ENCODE results near the gene BLTP3B. TPM values are rescaled to one million over a fixed set of nuclear protein-coding genes. Genes with fewer than 3 reads are reported as not detected.
A peak's percentile ranks its signal among the peaks of the same experiment; 100 is the strongest.

BLTP3B gene
- total and polyA plus RNA-seq, 2 donors, result 16.5 to 54.8 TPM

DNA sequence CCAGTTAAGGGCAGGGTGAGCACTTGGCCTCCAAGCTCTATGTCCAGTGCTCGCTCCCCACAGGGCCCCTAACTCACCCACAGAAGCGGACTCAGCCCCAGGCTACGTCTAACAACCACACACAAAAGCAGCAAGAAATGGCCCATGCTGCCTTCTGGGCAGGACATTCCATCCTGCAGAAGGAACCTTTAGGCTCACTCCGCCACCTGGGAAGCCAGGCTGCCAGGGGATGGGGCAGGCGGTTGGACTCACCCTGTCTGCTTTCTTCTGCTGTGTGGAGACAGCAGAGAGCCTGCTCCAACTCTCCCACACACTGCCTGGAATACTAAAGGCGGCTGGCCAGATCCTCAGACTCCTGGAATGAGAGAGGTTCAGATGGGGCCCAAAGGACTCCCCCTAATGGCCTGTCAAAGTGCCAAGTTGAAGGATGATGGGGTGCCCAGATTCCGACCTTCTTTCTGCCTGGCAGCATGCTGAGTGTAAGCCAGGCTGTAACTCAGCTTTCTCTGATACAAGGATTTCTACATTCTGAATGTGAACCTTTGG, 27.7 kb upstream of the BLTP3B start:
- H3K36me3 ChIP-seq (ENCODE audit: insufficient read depth), result no peaks in the 10 kb centered on the region
- H3K4me1 ChIP-seq (ENCODE audit: insufficient read depth), result no peaks in the 10 kb centered on the region
- DNase-seq (ENCODE audit: extremely low spot score), result no peak
- H3K4me3 ChIP-seq (ENCODE audit: low read depth, low read length), result no peak overlapping the region
- H3K27ac ChIP-seq (ENCODE audit: low read depth), result no peak overlapping the region
- 65% methylated on average over 7 of the region's 7 CpGs for whole genome bisulfite sequencing

GRCh38 chr12:100169345-100169744, 26.7 kb upstream of the BLTP3B start:
- H3K4me3 ChIP-seq (ENCODE audit: low read depth, low read length), result no peak overlapping the region
- no peak overlapping the region for H3K27ac ChIP-seq (ENCODE audit: low read depth)
- no peaks in the 10 kb centered on the region for H3K4me1 ChIP-seq (ENCODE audit: insufficient read depth)
- WGBS, result 97% methylated on average over 9 of the region's 9 CpGs
- no peaks in the 10 kb centered on the region for H3K36me3 ChIP-seq (ENCODE audit: insufficient read depth)
- no peak for DNase-seq (ENCODE audit: extremely low spot score)

DNA sequence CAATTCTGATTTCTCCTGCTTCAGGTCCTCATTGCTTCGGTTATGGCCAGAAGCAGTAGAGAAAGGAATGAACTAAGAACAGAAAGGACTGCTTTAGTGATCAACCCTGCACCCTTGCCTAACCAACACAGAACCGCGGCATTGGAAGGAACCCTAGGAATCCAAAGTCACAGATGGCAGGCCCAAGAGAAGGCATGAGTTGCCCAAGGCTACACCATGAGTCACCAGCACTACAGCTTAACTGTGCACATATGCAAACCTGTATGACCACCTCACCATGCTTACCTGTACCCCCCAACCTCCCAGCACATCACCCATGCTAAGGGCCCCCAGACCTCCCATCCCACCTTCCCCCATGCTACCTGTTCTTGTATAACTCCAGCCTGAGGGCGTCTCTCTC, 25.9 kb upstream of the BLTP3B start:
- 96% methylated on average over 4 of the region's 4 CpGs for whole genome bisulfite sequencing
- no peak for DNase-seq (ENCODE audit: extremely low spot score)
- H3K27ac ChIP-seq (ENCODE audit: low read depth), result no peak overlapping the region

GRCh38 chr12:100166232-100166631, 23.6 kb upstream of the BLTP3B start:
- Histone ChIP-seq H3K4me3 (ENCODE audit: low read depth, low read length) (no peak overlapping the region), H3K27ac (ENCODE audit: low read depth) (no peak overlapping the region), H3K4me1 (ENCODE audit: insufficient read depth) (no peaks in the 10 kb centered on the region), H3K36me3 (ENCODE audit: insufficient read depth) (no peaks in the 10 kb centered on the region)
- 93% methylated on average over 10 of the region's 10 CpGs for WGBS
- DNase-seq (ENCODE audit: extremely low spot score), result no peak

More for the DNA sequence above, 25.9 kb upstream of the BLTP3B start:
- no peaks in the 10 kb centered on the region for H3K36me3 ChIP-seq (ENCODE audit: insufficient read depth)
- H3K4me3 ChIP-seq (ENCODE audit: low read depth, low read length), result no peak overlapping the region
- H3K4me1 ChIP-seq (ENCODE audit: insufficient read depth), result no peaks in the 10 kb centered on the region

DNA sequence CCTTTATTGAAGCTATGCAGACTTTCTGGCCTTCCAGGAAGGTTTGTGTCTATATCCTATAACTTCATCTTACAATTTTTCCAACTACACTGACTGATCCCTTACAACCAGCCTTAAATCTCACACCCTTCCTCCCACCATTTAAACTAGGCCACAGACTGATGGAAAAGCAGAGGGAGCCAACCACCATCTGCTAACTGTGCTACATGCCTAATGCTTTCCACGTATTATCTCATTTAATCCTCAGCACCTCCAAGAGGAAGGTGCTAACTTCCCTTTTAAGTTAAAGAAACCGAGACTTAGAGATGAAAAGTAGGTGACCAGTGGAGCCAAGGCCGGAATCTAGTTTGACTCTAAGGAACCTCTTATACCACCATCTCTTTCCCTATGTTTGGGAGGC, 22.7 kb upstream of the BLTP3B start:
- Histone ChIP-seq H3K36me3 (ENCODE audit: insufficient read depth) (no peaks in the 10 kb centered on the region), H3K27ac (ENCODE audit: low read depth) (no peak overlapping the region), H3K4me3 (ENCODE audit: low read depth, low read length) (no peak overlapping the region), H3K4me1 (ENCODE audit: insufficient read depth) (no peaks in the 10 kb centered on the region)
- 95% methylated on average over 3 of the region's 3 CpGs for WGBS
- DNase-seq (ENCODE audit: extremely low spot score), result no peak

- Histone ChIP-seq H3K36me3 (ENCODE audit: insufficient read depth) (no peaks in the 10 kb centered on the region), H3K4me1 (ENCODE audit: insufficient read depth) (no peaks in the 10 kb centered on the region), H3K4me3 (ENCODE audit: low read depth, low read length) (no peak overlapping the region), H3K27ac (ENCODE audit: low read depth) (no peak overlapping the region)
- 53% methylated on average over 7 of the region's 7 CpGs for WGBS
- DNase-seq (ENCODE audit: extremely low spot score), result no peak
Measured at GRCh38 chr12:100164153-100164704, 21.6 kb upstream of the BLTP3B start.

- Histone ChIP-seq H3K36me3 (ENCODE audit: insufficient read depth) (no peaks in the 10 kb centered on the region), H3K4me1 (ENCODE audit: insufficient read depth) (no peaks in the 10 kb centered on the region), H3K27ac (ENCODE audit: low read depth) (no peak overlapping the region), H3K4me3 (ENCODE audit: low read depth, low read length) (no peak overlapping the region)
- peak; percentile 17 for DNase-seq (ENCODE audit: extremely low spot score)
- WGBS, result 3% methylated on average over 16 of the region's 16 CpGs
Measured at GRCh38 chr12:100163416-100164152, 20.9 kb upstream of the BLTP3B start.

GRCh38 chr12:100159391-100160104, 16.9 kb upstream of the BLTP3B start:
- WGBS, result 93% methylated on average over 9 of the region's 9 CpGs
- no peak for DNase-seq (ENCODE audit: extremely low spot score)
- Histone ChIP-seq H3K4me3 (ENCODE audit: low read depth, low read length) (no peak overlapping the region), H3K27ac (ENCODE audit: low read depth) (no peak overlapping the region), H3K4me1 (ENCODE audit: insufficient read depth) (no peaks in the 10 kb centered on the region), H3K36me3 (ENCODE audit: insufficient read depth) (no peaks in the 10 kb centered on the region)

- no peak for DNase-seq (ENCODE audit: extremely low spot score)
- WGBS, result 92% methylated on average over 4 of the region's 4 CpGs
- Histone ChIP-seq H3K36me3 (ENCODE audit: insufficient read depth) (no peaks in the 10 kb centered on the region), H3K4me1 (ENCODE audit: insufficient read depth) (no peaks in the 10 kb centered on the region), H3K27ac (ENCODE audit: low read depth) (no peak overlapping the region), H3K4me3 (ENCODE audit: low read depth, low read length) (no peak overlapping the region)
Measured at GRCh38 chr12:100158535-100158934, 15.9 kb upstream of the BLTP3B start.

DNA sequence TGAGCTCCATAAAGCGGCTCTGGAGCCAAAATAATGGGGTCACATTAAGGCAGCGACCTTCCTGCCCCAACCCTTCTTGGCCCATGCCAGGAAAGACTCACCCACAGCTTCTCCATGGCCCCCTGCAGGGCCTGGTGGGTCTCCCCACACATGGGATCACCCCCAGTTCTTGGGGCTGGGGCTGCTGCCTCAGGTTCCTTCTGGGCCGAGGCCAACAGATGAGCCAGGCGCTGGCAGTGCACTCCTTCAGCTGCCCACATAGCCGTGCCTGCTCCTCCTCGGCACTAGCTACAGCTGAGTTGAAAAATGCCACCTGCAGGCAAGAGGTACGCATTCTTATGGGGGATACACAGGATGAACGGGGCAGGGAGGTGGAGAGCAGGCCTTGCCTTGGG, 14.8 kb upstream of the BLTP3B start:
- no peaks in the 10 kb centered on the region for H3K36me3 ChIP-seq (ENCODE audit: insufficient read depth)
- DNase-seq (ENCODE audit: extremely low spot score), result no peak
- no peak overlapping the region for H3K4me3 ChIP-seq (ENCODE audit: low read depth, low read length)
- H3K27ac ChIP-seq (ENCODE audit: low read depth), result no peak overlapping the region
- WGBS, result 92% methylated on average over 8 of the region's 8 CpGs
- H3K4me1 ChIP-seq (ENCODE audit: insufficient read depth), result no peaks in the 10 kb centered on the region

- Histone ChIP-seq H3K4me3 (ENCODE audit: low read depth, low read length) (no peak overlapping the region), H3K4me1 (ENCODE audit: insufficient read depth) (no peaks in the 10 kb centered on the region), H3K27ac (ENCODE audit: low read depth) (no peak overlapping the region), H3K36me3 (ENCODE audit: insufficient read depth) (no peaks in the 10 kb centered on the region)
- no peak for DNase-seq (ENCODE audit: extremely low spot score)
- WGBS, result 73% methylated on average over 11 of the region's 11 CpGs
Measured at GRCh38 chr12:100156731-100157426, 14.2 kb upstream of the BLTP3B start.

DNA sequence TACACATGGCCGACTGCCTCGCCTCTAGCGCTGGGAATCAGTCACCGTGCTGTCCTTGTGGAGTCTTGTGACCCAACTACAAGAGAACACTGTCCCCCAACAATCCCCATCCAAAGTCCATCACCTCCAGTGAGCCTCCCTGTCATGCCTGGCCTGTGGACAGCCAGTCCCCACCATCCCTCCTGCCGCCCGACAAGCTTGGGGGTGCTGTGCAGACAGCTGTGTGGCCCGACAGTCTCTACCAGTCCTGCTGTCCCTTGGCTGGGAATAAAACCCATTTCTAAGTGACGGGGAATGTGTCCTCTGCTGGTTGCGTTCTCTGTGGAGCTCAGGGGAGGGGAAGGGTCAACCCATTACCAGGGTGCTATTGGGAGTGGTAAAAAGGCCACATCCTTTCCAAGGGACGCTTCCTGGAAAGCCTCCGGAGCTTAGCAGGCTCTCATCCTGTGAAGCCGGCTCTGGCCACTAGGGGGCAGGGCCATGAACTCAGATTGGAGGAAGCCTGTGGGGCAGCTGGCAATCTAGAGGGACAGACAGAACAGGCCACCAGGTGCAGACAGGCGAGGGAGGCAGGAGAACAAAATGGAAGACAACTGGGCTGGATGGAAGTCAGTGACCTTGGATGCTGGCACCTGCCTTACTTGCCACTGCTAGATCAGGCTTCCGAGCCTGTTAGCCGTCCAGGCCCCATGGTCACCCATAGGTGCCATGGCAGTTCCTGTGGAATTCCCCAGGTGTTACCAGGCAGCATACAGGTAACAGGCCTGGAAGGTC, 12.0 kb upstream of the BLTP3B start:
- Histone ChIP-seq H3K27ac (ENCODE audit: low read depth) (no peak overlapping the region), H3K4me1 (ENCODE audit: insufficient read depth) (no peaks in the 10 kb centered on the region), H3K4me3 (ENCODE audit: low read depth, low read length) (no peak overlapping the region), H3K36me3 (ENCODE audit: insufficient read depth) (no peaks in the 10 kb centered on the region)
- no peak for DNase-seq (ENCODE audit: extremely low spot score)
- 68% methylated on average over 15 of the region's 15 CpGs for WGBS

DNA sequence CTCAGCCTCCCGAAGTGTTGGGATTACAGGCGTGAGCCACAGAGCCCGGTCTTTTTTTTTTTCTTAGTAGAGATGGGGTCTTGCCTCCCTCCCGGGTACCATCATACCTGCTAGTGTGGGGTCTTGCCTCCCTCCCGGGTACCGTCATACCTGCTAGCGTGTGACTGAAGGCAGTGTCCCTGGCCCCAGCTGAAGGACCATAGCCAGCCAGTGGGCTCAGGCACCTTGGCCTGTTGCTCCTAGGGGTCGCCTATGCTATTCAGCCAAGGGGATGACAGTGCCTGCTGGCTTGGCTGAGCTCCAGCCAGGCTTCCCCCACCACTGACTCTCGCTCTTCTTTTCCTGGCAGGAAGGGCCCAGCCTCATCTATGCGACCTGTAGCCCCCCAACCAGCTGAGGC, 10.5 kb upstream of the BLTP3B start:
- H3K4me1 ChIP-seq (ENCODE audit: insufficient read depth), result no peaks in the 10 kb centered on the region
- WGBS, result 93% methylated on average over 10 of the region's 10 CpGs
- H3K27ac ChIP-seq (ENCODE audit: low read depth), result no peak overlapping the region
- H3K36me3 ChIP-seq (ENCODE audit: insufficient read depth), result no peaks in the 10 kb centered on the region
- DNase-seq (ENCODE audit: extremely low spot score), result no peak
- H3K4me3 ChIP-seq (ENCODE audit: low read depth, low read length), result no peak overlapping the region

Data from urinary bladder (tissue), 4 donors.